Measurements from ENCODE around the gene SLC22A23. TPM values are rescaled to one million over a fixed set of nuclear protein-coding genes. Genes with fewer than 3 reads are reported as not detected.
"Not testable (repeated sequence)": the region's sequence is repeated elsewhere in the genome, so short reads cannot be mapped to it uniquely, and the experiment has no call there.

Gene SLC22A23
- total and polyA plus RNA-seq, 2 experiments from 2014 or later: 2.4 to 7.3 TPM

DNA sequence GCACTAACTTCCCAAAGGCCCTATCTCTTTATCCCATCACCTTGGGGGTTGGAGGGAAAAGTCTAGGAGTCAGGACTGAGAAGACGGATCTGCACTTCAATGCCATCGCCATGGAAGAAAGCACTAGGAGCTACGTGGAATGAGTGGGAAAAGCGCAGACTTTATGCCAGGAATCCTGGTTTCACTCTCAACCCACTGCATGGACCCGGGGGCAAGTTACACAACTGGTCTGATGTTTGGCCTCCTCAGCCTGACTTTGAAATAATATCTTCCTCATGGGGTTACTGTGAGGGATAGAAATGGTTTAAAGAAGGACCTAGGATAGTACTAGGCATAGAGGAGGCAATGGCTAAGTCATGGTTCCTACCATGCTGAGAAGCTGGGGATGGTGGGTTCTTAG, 211.6 kb downstream of the SLC22A23 start:
- in situ Hi-C loops (cut with MboI): no loop called here

DNA sequence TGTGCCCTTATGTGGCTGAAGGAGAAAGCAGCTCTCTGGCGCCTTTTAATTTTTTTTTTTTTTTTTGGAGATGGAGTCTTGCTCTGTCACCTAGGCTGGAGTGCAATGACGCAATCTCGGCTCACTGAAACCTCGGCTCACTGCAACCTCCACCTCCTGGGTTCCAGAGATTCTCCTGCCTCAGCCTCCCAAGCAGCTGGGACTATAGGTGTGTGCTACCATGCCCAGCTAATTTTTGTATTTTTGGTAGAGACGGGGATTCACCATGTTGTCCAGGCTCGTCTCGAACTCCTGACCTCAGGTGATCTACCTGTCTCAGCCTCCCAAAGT, 212.1 kb downstream of the SLC22A23 start:
- H2AFZ ChIP-seq; H3K36me3 ChIP-seq (ENCODE audit: low read depth); H3K79me2 ChIP-seq (ENCODE audit: insufficient read depth); H3K27ac ChIP-seq; H4K20me1 ChIP-seq (ENCODE audit: insufficient read depth); H3K9me2 ChIP-seq (ENCODE audit: insufficient read depth); H3K9ac ChIP-seq; in situ Hi-C loops (cut with MboI); H3K4me2 ChIP-seq (ENCODE audit: unreplicated experiment); H3K9me3 ChIP-seq (ENCODE audit: low read depth); H3K4me3 ChIP-seq; DNase-seq; H3K27me3 ChIP-seq (replicated peaks; ENCODE audit: insufficient read depth): not testable (repeated sequence)
- peaks cover 16% of the 10 kb centered on the region for H3F3A ChIP-seq (ENCODE audit: insufficient read depth)
- peaks cover 18% of the 10 kb centered on the region for H3K4me1 ChIP-seq (ENCODE audit: insufficient read depth)
- 91 to 98% methylated on average over 7 of the region's 7 CpGs for WGBS, 2 experiments (ENCODE audit: low coverage in 1 of 2, low lambda C conversion rate in 2 of 2, missing lambda C conversion rate in 2 of 2)

More for the DNA sequence above, 211.6 kb downstream of the SLC22A23 start:
- Histone ChIP-seq H3K27me3 (replicated peaks; ENCODE audit: insufficient read depth) (no peaks in the 10 kb centered on the region), H3F3A (ENCODE audit: insufficient read depth) (peaks cover 16% of the 10 kb centered on the region), H3K27ac (no peak overlapping the region), H3K9ac (no peak overlapping the region), H4K20me1 (ENCODE audit: insufficient read depth) (no peaks in the 10 kb centered on the region), H3K9me2 (ENCODE audit: insufficient read depth) (no peaks in the 10 kb centered on the region), H3K79me2 (ENCODE audit: insufficient read depth) (no peaks in the 10 kb centered on the region), H2AFZ (no peak overlapping the region), H3K36me3 (ENCODE audit: low read depth) (no peaks in the 10 kb centered on the region), H3K9me3 (ENCODE audit: low read depth) (no peaks in the 10 kb centered on the region), H3K4me2 (ENCODE audit: unreplicated experiment) (no peak overlapping the region), H3K4me3 (no peak overlapping the region), H3K4me1 (ENCODE audit: insufficient read depth) (peaks cover 18% of the 10 kb centered on the region)
- no peak for DNase-seq
- TF ChIP-seq EZH2phosphoT487 (IDR thresholded peaks at IDR 0.05; ENCODE audit: insufficient read depth, low read depth): no peak
- TF ChIP-seq EZH2 (IDR thresholded peaks at IDR 0.05; ENCODE audit: insufficient read depth, poor library complexity, severe bottlenecking): no peak
- WGBS, 2 experiments (ENCODE audit: low coverage in 1 of 2, low lambda C conversion rate in 2 of 2, missing lambda C conversion rate in 2 of 2): 82 to 90% methylated on average over 5 of the region's 5 CpGs

DNA sequence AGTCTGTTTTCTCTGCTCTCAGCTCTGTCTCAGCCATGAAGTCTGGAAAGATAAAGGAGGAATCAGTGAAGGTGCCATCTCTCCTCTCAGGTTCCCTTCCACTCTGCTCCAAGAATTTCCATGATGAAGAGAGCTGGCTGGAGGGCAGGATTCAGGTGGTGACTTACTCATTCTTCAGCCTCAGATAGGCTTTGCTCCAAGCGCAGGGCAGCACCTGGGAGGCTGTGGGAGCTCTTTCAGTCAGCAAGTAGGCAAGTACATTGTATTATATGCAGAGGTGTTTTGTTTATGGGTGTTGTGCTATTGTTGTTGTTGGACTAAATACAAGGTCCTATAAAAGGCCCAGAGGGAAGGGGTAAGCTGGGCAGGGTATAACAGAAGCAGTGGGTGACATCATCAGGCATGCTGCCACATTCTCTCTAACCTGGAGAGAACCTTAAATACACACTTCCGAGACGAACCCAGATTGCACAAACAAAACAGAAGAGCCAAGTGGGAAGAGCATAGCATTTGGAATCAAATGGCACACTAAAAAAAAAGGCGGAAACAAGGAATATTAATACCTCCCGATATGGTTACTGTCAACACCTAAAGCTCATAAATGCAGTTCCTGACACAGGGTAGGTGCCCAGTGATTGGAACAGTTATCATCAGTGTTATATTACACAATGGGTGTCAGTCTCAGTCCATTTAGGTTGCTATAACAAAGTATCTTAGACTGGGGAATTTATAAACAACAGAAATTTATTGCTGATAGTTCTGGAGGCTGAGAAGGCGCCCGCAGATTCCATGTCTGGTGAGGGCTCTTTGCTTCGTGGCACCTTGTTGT, 212.6 kb downstream of the SLC22A23 start:
- Histone ChIP-seq H3K9me2 (ENCODE audit: insufficient read depth) (no peaks in the 10 kb centered on the region), H3F3A (ENCODE audit: insufficient read depth) (peaks cover 16% of the 10 kb centered on the region), H3K9me3 (ENCODE audit: low read depth) (no peaks in the 10 kb centered on the region), H3K27ac (no peak overlapping the region), H3K4me3 (no peak overlapping the region), H3K9ac (no peak overlapping the region), H2AFZ (no peak overlapping the region), H3K4me1 (ENCODE audit: insufficient read depth) (peaks cover 18% of the 10 kb centered on the region), H3K27me3 (replicated peaks; ENCODE audit: insufficient read depth) (no peaks in the 10 kb centered on the region), H3K4me2 (ENCODE audit: unreplicated experiment) (no peak overlapping the region), H3K79me2 (ENCODE audit: insufficient read depth) (no peaks in the 10 kb centered on the region), H3K36me3 (ENCODE audit: low read depth) (no peaks in the 10 kb centered on the region), H4K20me1 (ENCODE audit: insufficient read depth) (no peaks in the 10 kb centered on the region)
- TF ChIP-seq EZH2phosphoT487 (IDR thresholded peaks at IDR 0.05; ENCODE audit: insufficient read depth, low read depth) (no peak), EZH2 (IDR thresholded peaks at IDR 0.05; ENCODE audit: insufficient read depth, poor library complexity, severe bottlenecking) (no peak)
- no peak for DNase-seq
- whole genome bisulfite sequencing, 2 experiments (ENCODE audit: low coverage in 1 of 2, low lambda C conversion rate in 2 of 2, missing lambda C conversion rate in 2 of 2): 86 to 93% methylated on average over 8 of the region's 8 CpGs
- in situ Hi-C loops (cut with MboI): no loop called here

DNA sequence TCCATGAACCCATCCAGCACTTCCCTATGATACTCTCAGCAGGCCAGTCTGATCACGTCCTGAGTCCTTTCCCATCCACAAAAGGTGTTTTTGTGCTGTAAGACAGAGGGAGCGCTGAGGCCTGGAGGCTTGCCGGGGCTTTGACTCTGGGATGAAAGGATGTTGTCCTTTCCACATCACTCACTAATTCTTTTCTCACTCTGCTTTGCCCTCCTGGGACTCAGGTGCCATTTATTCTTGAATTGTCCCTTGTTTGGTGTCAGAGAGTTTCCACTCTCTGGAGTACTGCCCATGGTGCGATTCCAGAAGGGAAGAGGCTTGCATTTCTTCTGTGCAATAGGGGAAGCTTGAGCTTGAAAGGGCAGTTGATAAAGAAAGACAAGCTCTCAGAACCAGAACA, 214.1 kb downstream of the SLC22A23 start:
- no peaks in the 10 kb centered on the region for H3K9me3 ChIP-seq (ENCODE audit: low read depth)
- 80 to 85% methylated on average over 4 of the region's 4 CpGs for WGBS, 2 experiments (ENCODE audit: low coverage in 1 of 2, low lambda C conversion rate in 2 of 2, missing lambda C conversion rate in 2 of 2)
- no peak overlapping the region for H3K4me2 ChIP-seq (ENCODE audit: unreplicated experiment)
- no peaks in the 10 kb centered on the region for H4K20me1 ChIP-seq (ENCODE audit: insufficient read depth)
- H3K79me2 ChIP-seq (ENCODE audit: insufficient read depth): no peaks in the 10 kb centered on the region
- no peak overlapping the region for H3K27ac ChIP-seq
- H3K9me2 ChIP-seq (ENCODE audit: insufficient read depth): no peaks in the 10 kb centered on the region
- no peak overlapping the region for H3K9ac ChIP-seq
- no peaks in the 10 kb centered on the region for H3K27me3 ChIP-seq (replicated peaks; ENCODE audit: insufficient read depth)
- H2AFZ ChIP-seq: no peak overlapping the region
- TF ChIP-seq EZH2phosphoT487 (IDR thresholded peaks at IDR 0.05; ENCODE audit: insufficient read depth, low read depth) (no peak), EZH2 (IDR thresholded peaks at IDR 0.05; ENCODE audit: insufficient read depth, poor library complexity, severe bottlenecking) (no peak)
- peaks cover 9% of the 10 kb centered on the region; the same call in 1 of the 2 replicates for H3K4me1 ChIP-seq (ENCODE audit: insufficient read depth)
- in situ Hi-C loops (cut with MboI): no loop called here
- H3K4me3 ChIP-seq: no peak overlapping the region
- no peaks in the 10 kb centered on the region for H3K36me3 ChIP-seq (ENCODE audit: low read depth)
- DNase-seq: no peak
- peaks cover 5% of the 10 kb centered on the region for H3F3A ChIP-seq (ENCODE audit: insufficient read depth)

- DNase-seq; in situ Hi-C loops (cut with MboI); H3K27me3 ChIP-seq (replicated peaks; ENCODE audit: insufficient read depth); H3K9ac ChIP-seq; H3K9me3 ChIP-seq (ENCODE audit: low read depth); H2AFZ ChIP-seq; H3K36me3 ChIP-seq (ENCODE audit: low read depth); H3K27ac ChIP-seq; H3K4me2 ChIP-seq (ENCODE audit: unreplicated experiment); H3F3A ChIP-seq (ENCODE audit: insufficient read depth); H3K4me1 ChIP-seq (ENCODE audit: insufficient read depth); H3K79me2 ChIP-seq (ENCODE audit: insufficient read depth); H3K9me2 ChIP-seq (ENCODE audit: insufficient read depth); H4K20me1 ChIP-seq (ENCODE audit: insufficient read depth); H3K4me3 ChIP-seq: not testable (repeated sequence)
- 57 to 71% methylated on average over 4 of the region's 4 CpGs for WGBS, 2 experiments (ENCODE audit: low coverage in 1 of 2, low lambda C conversion rate in 2 of 2, missing lambda C conversion rate in 2 of 2)
These were observed 215.1 kb downstream of the SLC22A23 start for GRCh38 chr6:3241745-3242144.
